GM18951 (cell line): Measurements from ENCODE around the gene MB.

Source experiments
- POLR2A ChIP-seq: IDR thresholded peaks from 4 replicates; pipeline ENCODE4 v1.6.1; 2011; ENCODE audit warnings: mild to moderate bottlenecking; ENCODE audit not compliant: insufficient read length, insufficient read depth; ENCODE audit errors: extremely low read depth
- in situ Hi-C: fragments of 300-500 bp; cut with MboI; formaldehyde crosslinking; loops from one replicate; pipeline ENCODE4 v1.12.0; 2022; ENCODE audit warnings: low sequenced_read_pairs, mixed read lengths, inconsistent platforms; ENCODE audit not compliant: unreplicated experiment

Gene MB

DNA sequence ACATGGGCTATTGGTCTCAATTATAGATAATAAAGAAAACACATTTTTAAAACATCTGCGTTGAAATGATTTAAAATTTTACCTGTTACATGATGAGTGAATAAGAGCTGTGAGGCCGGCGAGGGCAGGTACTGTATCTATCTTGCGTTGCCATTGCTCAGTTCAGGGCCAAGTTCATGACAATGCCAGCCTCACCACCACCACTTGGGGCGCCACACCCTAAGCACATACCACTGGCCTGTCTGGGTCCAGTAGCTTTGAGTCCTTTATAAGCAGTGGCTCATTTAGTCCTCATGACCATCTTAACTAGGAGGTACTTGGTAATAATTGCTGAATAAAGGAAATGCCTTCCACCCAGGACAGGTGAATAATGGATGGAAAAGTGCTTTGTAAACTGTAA is 14.5 kb upstream of the MB start:
- in situ Hi-C loops: no loop called here
- TF ChIP-seq POLR2A: no peak

DNA sequence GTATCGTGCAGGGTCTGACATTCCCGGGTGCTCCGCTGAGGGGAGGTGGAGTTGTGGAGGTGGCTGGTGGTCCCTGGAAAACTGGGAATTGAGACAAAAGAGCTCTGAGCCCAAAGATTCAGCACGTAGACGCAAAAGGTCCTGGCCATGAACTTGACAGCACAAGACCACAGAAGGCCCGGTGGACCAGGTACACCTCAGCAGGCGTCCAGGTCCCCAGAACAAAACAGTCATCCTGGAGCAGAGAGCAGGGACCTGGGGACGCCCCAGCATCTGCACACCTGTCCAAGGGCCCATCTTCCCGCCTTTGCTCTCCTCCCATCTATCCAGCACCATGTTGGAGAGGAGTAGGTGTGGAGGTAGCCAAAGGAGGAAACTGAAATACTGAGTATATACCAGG is 13.8 kb upstream of the MB start:
- in situ Hi-C loops: no loop called here
- no peak for TF ChIP-seq POLR2A

DNA sequence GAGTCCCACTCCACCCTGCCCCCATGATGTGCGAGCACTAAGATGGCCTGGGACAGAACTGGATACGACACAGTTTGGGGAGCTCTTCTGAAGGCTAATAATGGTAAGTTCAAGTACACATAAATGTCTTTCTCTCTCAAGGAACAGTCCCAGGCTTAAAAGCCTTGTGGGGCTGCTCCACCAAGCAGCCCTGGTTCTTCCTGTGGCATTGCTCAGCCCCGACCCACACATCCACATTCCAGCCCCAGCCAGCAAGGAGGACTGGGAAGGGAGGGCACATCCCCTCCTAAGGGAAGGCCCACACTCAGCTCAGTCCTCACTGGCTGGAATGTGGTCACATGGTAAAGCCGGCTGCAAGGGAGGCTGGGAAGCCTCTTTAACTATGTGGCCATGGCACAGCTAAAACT is 13.3 kb upstream of the MB start:
- no peak for TF ChIP-seq POLR2A
- in situ Hi-C loops: no loop called here

DNA sequence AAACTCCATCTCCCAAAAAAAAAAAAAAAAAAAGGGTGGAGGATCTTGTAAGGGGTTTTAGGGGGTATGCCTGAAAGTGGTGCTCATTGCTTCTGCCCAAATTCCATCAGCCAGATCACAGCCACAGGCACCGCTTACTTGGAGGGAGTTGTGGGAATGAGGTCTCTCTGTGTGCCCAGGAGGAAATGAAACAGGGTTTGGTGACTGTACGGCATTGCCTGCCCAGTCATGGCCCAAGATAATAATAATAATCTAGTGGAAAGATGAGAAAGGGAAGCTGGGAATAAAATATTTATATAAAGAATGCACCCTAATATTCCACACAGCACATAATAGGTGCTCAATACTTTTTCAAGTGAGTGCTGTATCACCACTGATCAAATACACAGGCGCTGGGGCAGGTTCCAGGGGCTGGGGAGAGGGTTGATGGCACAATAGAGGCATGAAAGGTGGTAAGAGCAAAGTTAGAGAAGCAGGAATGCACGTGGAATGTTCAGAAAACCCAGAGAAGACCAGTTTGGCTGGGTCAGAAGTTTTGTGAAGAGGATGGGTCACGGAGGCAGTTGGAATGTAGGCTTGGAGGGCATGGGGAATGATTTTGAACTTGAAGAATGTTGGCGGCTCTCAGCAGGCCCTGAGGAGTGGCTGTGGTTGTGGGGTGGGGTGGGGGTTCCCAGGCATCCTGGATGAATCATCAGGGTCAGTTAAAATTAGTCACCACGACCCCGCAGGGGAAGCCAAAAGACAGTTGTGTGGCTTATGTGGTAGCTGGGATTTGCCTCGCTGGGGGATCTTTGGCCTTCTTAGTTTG is 12.5 kb upstream of the MB start:
- in situ Hi-C loops: no loop called here
- no peak for TF ChIP-seq POLR2A

DNA sequence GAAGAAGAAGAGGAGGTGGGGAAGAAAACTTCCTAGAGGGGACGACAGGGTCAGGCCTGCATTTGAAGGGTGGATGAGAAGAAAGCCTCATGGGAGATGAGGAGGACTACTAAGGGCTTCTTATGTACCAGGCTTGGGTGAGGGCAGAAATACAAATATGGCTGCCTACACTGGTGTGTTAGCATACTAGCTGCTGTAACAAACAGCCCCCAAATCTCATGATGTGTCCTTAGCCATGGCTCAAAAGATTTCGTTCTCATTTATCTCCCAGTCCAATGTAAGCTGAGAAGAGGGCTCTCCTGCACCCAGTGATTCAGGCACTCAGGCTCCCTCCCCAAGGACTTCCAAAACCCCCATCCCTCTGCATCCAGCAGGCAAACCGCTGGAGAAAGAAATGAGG is 11.6 kb upstream of the MB start:
- TF ChIP-seq POLR2A: no peak
- in situ Hi-C loops: no loop called here

DNA sequence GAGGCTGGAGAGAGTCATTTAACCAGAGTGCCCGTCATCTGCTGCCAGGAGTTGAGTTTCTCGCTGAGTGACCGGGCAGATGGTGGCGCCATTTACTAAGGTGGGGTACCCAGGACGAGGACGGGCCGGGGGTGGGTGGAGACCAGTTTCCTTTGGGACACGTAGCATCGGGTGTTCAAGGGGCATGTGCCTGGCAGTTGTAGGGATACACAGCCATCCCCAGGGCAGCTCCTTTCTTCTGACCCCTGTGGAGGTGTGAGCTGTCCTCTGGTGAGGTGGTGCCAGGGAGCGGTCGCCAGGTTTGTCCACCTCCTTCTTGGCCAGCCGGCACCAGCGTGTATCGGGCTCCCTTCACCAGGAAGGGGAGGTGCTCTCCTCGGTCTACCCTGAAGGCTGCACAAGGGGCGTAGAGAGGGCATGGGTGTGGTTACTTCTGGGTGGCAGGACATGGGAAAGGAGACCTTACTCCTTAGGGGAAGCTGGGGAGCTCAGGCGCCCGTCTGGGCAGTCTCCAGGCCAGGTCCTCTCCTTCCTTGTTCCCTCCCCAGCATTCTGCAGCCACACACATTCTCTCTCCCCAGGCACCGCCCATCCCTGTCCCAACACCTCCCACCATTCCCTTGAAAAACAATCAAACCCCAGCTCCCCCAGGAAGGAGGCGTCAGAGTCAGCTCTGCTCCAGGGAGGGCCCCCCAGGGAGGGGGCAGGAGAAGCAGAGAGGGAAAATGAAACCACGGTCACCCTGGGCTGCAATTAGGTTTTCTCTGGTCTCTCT is 10.3 kb upstream of the MB start:
- peak; percentile 35 for TF ChIP-seq POLR2A
- in situ Hi-C loops: no loop called here

DNA sequence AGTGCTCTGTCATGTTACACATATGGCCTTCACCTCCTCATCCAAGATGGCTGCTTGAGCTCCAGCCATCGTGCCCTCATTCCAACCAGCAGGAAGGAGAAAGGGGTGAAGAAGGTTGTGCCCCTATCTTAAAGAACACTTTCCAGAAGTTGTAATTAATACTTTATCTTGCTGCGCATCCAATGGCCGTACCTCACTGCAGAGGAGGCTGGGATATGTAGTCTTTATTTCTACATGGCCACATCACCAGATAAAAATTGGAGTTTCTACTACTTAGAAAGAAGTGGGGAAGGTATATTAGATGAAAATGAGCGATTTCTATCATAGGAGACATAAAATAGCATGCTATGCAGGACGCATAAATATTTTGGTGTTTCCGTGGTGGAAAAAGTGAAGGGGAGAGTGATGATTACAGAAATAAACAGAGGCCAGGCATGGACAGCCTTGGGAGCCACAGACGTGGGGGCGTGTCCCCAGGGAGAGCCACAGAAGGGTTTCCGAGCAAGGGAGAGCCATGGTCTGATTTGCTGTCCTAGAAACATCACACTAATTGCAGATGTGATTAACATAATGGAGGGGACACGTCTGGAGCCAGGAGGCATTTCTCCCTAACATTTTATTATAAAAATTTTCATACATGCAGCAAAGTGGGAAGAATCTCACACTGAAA is 8.8 kb upstream of the MB start:
- TF ChIP-seq POLR2A: no peak
- in situ Hi-C loops: no loop called here

DNA sequence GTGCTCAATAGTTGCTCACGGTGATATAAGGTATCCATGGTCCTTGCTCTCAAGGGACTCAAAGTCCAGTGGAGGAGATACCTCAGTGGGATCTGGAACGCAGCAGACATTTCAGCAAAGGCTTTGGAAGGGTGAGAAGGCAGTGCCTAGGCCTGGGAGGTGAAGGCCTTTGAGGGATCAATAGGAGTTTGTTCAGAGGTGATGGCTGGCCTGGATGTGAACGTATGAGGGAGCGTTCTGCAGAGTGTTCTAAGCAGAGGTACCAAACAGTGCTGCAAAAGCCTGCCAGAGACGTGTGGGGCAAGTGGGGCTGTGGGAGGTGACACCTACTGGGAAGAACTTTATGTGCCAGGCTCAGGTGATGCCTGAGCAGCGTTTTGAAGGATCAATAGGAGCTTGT is 7.4 kb upstream of the MB start:
- in situ Hi-C loops: loop anchor here (25.0 kb wide), 1 partner anchor 488 kb away; no protein-coding TSS in a partner anchor
- no peak for TF ChIP-seq POLR2A

DNA sequence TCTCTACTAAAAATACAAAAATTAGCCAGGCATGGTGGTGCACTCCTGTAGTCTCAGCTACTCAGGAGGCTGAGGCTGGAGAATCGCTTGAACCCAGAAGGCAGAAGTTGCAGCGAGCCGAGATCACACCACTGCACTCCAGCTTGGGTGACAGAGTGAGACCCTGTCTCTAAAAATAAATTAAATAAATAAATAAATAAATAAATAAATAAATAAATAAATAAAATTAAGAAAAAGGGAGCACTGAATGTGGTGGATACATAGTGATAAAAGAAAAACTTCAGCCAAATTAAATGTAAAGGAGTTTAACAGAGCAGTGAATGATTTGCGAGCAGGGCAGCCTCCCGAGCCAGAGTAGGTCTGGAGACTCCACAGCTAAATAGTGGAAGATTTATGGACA is 6.8 kb upstream of the MB start:
- in situ Hi-C loops: loop anchor here (25.0 kb wide), 1 partner anchor 488 kb away; no protein-coding TSS in a partner anchor

DNA sequence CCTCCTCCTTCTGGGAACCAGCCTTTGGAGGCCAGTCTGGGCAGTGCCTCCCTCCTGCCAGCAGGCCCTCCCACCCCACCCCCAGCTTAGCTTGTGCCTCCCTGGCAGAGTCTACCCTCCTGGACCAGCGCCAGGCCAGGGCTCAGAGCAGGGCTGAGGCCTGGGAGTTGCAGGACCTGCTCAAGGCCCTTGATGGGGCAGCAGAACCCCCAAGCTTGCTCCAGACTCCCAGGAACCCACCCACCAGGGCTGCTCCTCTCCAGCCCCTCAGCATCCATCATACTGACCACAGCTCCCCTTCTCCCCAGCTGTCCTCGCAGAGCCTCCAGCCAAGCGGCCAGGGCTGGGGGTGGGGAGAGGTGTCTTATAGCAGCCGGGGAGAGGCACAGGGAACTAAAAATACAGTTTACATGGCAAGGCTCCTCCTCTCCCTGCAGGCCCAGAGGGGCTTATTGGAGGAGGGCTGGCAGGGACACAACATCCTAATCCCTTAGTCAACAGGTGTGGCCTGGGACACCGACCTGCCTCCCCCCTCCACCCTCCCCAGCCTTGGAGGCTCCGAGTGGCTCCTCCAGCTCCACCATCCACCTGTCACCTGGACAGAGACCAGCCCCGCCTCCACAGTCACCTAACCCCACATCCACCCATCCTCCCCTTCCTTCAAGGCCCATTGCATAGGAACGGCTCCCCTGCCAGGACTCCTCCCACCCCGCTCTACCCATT is 5.2 kb upstream of the MB start:
- in situ Hi-C loops: loop anchor here (25.0 kb wide), 1 partner anchor 490 kb away; no protein-coding TSS in a partner anchor
- TF ChIP-seq POLR2A: no peak

DNA sequence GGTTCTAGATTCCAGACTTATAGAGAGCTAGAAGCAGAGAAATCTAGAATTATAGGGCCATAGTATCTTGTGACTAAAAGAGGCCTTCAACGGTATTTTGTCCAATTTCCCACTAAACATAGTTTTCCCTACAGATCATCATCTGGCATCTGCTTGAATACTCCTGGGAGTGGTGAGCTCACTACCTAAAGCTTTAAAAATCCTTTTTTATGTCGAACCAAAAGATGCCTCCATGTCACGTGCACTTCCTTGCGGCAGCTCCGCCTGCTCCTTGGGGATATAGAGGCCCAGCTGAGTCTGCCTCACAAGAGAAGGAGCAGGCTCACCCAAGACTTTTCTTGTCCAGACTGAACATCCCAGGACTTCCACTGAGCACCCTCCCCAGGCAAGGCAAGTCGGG is 4.3 kb upstream of the MB start:
- in situ Hi-C loops: loop anchor here (25.0 kb wide), 1 partner anchor 491 kb away; no protein-coding TSS in a partner anchor
- TF ChIP-seq POLR2A: no peak

DNA sequence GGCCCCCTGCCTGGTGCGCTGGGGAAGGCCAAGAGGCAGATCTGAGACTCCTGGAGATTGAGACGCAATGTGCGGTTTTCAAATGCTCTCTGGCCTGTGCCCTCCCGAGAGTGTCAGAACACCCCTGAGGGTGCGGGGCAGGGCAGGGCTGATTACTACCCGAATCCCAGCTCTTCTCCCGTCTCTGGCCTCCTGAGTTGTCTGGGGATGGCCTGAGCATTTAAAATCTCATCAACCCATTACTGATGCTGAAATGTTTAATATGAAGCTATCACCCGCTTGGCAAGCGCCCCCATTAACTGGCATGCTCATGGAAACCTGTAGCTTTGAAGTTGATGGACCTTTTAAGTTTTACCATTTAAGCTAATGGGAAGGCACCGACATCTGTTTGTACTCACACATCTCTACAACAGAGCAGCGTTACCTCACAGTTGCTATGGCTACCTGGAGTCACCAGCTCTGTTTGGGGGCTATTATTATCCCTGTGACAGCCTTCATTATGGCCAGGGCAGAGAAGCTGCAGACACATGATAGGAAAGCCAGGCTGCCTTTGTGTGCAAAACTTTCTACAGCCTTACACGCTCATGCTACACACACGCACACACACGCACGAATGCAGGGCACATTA is 3.6 kb upstream of the MB start:
- no peak for TF ChIP-seq POLR2A
- in situ Hi-C loops: loop anchor here (25.0 kb wide), 1 partner anchor 492 kb away; no protein-coding TSS in a partner anchor
